Measurements from ENCODE around the gene ZSCAN10. TPM values are rescaled to one million over a fixed set of nuclear protein-coding genes. Genes with fewer than 3 reads are reported as not detected.

Gene ZSCAN10
- total and polyA plus RNA-seq, 2 donors (not counting 3 experiments of a cell fraction or from before 2014, with no cell fraction given): not detected

- intact Hi-C loops (cut with micrococcal nuclease) (loop anchor here (1.0 to 2.0 kb wide), 2 partner anchors 31 to 34 kb away; no protein-coding TSS in a partner anchor), dilution Hi-C loops (cut with MboI; ENCODE audit: extremely low pct_ligation_motif_present, low sequenced_read_pairs) (no loop called here)
- ChIA-PET POLR2A (interaction anchor here (0.6 to 1.6 kb wide), 11 partner anchors 9 to 115 kb away, joined by 3 to 9 read pairs (median 3); partner anchors contain the start of gene TNFRSF12A), CTCF (interaction anchor here (0.6 to 2.3 kb wide), 18 partner anchors 10 to 107 kb away, joined by 3 to 17 read pairs (median 4); no protein-coding TSS in a partner anchor)
- DNase-seq (ENCODE audit: low read depth, low spot score): peak; percentile 71
- peak overlapping the region; percentile 96 for H3K4me2 ChIP-seq (ENCODE audit: insufficient read depth, low read length)
- H3K27me3 ChIP-seq (ENCODE audit: control insufficient read depth in 2 of 2, insufficient read depth in 2 of 2, low read length in 2 of 2): no peaks in the 10 kb centered on the region
- TF ChIP-seq JUN (IDR thresholded peaks at IDR 0.05; ENCODE audit: borderline replicate concordance, insufficient read depth, insufficient read length, low read depth): no peak
- no peak for TF ChIP-seq FOS (IDR thresholded peaks at IDR 0.05; ENCODE audit: borderline replicate concordance, insufficient read depth, low read length)
- TF ChIP-seq, protein P1, sequence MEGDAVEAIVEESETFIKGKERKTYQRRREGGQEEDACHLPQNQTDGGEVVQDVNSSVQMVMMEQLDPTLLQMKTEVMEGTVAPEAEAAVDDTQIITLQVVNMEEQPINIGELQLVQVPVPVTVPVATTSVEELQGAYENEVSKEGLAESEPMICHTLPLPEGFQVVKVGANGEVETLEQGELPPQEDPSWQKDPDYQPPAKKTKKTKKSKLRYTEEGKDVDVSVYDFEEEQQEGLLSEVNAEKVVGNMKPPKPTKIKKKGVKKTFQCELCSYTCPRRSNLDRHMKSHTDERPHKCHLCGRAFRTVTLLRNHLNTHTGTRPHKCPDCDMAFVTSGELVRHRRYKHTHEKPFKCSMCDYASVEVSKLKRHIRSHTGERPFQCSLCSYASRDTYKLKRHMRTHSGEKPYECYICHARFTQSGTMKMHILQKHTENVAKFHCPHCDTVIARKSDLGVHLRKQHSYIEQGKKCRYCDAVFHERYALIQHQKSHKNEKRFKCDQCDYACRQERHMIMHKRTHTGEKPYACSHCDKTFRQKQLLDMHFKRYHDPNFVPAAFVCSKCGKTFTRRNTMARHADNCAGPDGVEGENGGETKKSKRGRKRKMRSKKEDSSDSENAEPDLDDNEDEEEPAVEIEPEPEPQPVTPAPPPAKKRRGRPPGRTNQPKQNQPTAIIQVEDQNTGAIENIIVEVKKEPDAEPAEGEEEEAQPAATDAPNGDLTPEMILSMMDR (IDR thresholded peaks at IDR 0.05; ENCODE audit: extremely low read depth in 1 of 2, insufficient read depth in 1 of 2, low read depth in 1 of 2, low read length in 2 of 2): no peak
- peak; percentile 45 for TF ChIP-seq POLR2AphosphoS5 (IDR thresholded peaks at IDR 0.05; ENCODE audit: insufficient read depth, low read depth, low read length)
- TF ChIP-seq EZH2 (IDR thresholded peaks at IDR 0.05; ENCODE audit: borderline replicate concordance, low read depth, low read length, severe bottlenecking): no peak
- TF ChIP-seq POLR2A (IDR thresholded peaks at IDR 0.05; ENCODE audit: low read depth, low read length): peak; percentile 61
- TF ChIP-seq, protein P2, sequence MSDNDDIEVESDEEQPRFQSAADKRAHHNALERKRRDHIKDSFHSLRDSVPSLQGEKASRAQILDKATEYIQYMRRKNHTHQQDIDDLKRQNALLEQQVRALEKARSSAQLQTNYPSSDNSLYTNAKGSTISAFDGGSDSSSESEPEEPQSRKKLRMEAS (IDR thresholded peaks at IDR 0.05; ENCODE audit: insufficient read depth, insufficient read length): no peak
- no peak for TF ChIP-seq GATA2 (IDR thresholded peaks at IDR 0.05; ENCODE audit: insufficient read depth, insufficient read length, low read depth, low read length)
- TSS peak; percentile 64 for BruUV-seq (replicated peaks)
- H3K27ac ChIP-seq (ENCODE audit: insufficient read depth, low read depth, low read length): peak overlapping the region; percentile 42
- peak overlapping the region; percentile 67 for H2AFZ ChIP-seq (ENCODE audit: low read depth, low read length)
- peaks cover 10% of the 10 kb centered on the region for H3K4me1 ChIP-seq (ENCODE audit: control insufficient read depth, extremely low read depth, insufficient read depth, low read length)
- H3K79me2 ChIP-seq (ENCODE audit: control insufficient read depth, insufficient read depth, low read length): peaks cover 17% of the 10 kb centered on the region
- FAIRE-seq: no peak
- H3K4me3 ChIP-seq (replicated peaks in 1 of 3; ENCODE audit: insufficient read depth in 1 of 3, low read depth in 1 of 3, low read length in 3 of 3): peak overlapping the region; percentile 66 to 78 (median 77)
- H3K9me3 ChIP-seq (replicated peaks; ENCODE audit: control insufficient read depth, insufficient read depth, low read length): no peaks in the 10 kb centered on the region
- no peaks in the 10 kb centered on the region for H4K20me1 ChIP-seq (replicated peaks; ENCODE audit: control insufficient read depth, extremely low read depth, insufficient read depth, low read length)
- H3K9ac ChIP-seq (replicated peaks; ENCODE audit: extremely low read depth, insufficient read depth, low read length): peak overlapping the region; percentile 82
- H3K36me3 ChIP-seq (ENCODE audit: control insufficient read depth in 2 of 2, extremely low read depth in 1 of 2, insufficient read depth in 2 of 2, low read length in 2 of 2): peaks cover 0 to 1% of the 10 kb centered on the region in 2 experiments
- H3K9me1 ChIP-seq (replicated peaks; ENCODE audit: control insufficient read depth, extremely low read depth, insufficient read depth, low read length): no peaks in the 10 kb centered on the region
Observed at GRCh38 chr16:3135126-3135715, 36.1 kb upstream of the ZSCAN10 start.
